ENCODE data around the gene CPNE5. TPM values are rescaled to one million over a fixed set of nuclear protein-coding genes. Genes with fewer than 3 reads are reported as not detected.

CPNE5 gene
- total RNA-seq, 1 donor from 2014 or later: 2.0 TPM

GRCh38 chr6:36851626-36852025, 12.4 kb upstream of the CPNE5 start:
- no peak for DNase-seq (ENCODE audit: low spot score)
- intact Hi-C loops (cut with micrococcal nuclease): loop anchor here (1.0 kb wide), 1 partner anchor 85 kb away; no protein-coding TSS in a partner anchor
- Mint-ChIP-seq H3K4me1 (ENCODE audit: low read depth) (peaks cover 4% of the 10 kb centered on the region), H3K9me3 (no peaks in the 10 kb centered on the region), H3K27me3 (ENCODE audit: low read depth) (no peaks in the 10 kb centered on the region), H3K27ac (no peak overlapping the region), H3K4me3 (ENCODE audit: low read depth) (no peak overlapping the region), H3K36me3 (ENCODE audit: low read depth) (peaks cover 50% of the 10 kb centered on the region)

DNA sequence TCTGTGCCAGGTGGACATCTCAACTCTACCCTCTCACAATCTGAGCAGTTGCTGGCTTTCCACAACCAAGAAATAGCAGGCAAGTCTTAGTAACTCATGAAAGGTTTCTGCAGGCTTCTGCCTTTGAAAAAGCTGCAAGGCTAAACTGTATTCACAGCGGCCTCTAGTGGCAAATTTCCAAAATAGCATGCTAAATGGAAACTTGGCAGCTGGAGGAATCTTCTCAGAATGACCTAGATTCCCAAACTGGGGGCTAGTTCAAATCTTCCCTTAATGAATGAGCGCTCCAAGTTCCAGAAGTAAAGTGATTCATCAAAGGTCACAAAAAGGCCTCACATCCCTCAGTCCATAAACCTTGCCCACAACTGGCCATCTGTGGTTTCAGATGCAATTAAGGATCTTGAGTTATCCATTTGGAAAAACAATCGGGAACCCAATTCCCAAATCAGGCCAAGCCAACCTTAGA, 11.9 kb upstream of the CPNE5 start:
- no peak for DNase-seq (ENCODE audit: low spot score)
- Mint-ChIP-seq H3K36me3 (ENCODE audit: low read depth) (peaks cover 46% of the 10 kb centered on the region), H3K9me3 (no peaks in the 10 kb centered on the region), H3K4me3 (ENCODE audit: low read depth) (no peak overlapping the region), H3K27ac (no peak overlapping the region), H3K27me3 (ENCODE audit: low read depth) (no peaks in the 10 kb centered on the region), H3K4me1 (ENCODE audit: low read depth) (peaks cover 4% of the 10 kb centered on the region)
- intact Hi-C loops (cut with micrococcal nuclease): loop anchor here (1.0 kb wide), 1 partner anchor 85 kb away; no protein-coding TSS in a partner anchor

GRCh38 chr6:36850021-36850420, 10.8 kb upstream of the CPNE5 start:
- Mint-ChIP-seq H3K4me1 (ENCODE audit: low read depth) (peaks cover 4% of the 10 kb centered on the region), H3K27ac (no peak overlapping the region), H3K9me3 (no peaks in the 10 kb centered on the region), H3K4me3 (ENCODE audit: low read depth) (no peak overlapping the region), H3K36me3 (ENCODE audit: low read depth) (peaks cover 40% of the 10 kb centered on the region), H3K27me3 (ENCODE audit: low read depth) (no peaks in the 10 kb centered on the region)
- no peak for DNase-seq (ENCODE audit: low spot score)
- intact Hi-C loops (cut with micrococcal nuclease): no loop called here

- H3K9me3 Mint-ChIP-seq: no peaks in the 10 kb centered on the region
- peaks cover 32% of the 10 kb centered on the region for H3K36me3 Mint-ChIP-seq (ENCODE audit: low read depth)
- H3K4me1 Mint-ChIP-seq (ENCODE audit: low read depth): peaks cover 4% of the 10 kb centered on the region
- no peaks in the 10 kb centered on the region for H3K27me3 Mint-ChIP-seq (ENCODE audit: low read depth)
- H3K4me3 Mint-ChIP-seq (ENCODE audit: low read depth): no peak overlapping the region
- intact Hi-C loops (cut with micrococcal nuclease): no loop called here
- DNase-seq (ENCODE audit: low spot score): no peak
- no peak overlapping the region for H3K27ac Mint-ChIP-seq
Observed at GRCh38 chr6:36848658-36849441, 9.6 kb upstream of the CPNE5 start.

DNA sequence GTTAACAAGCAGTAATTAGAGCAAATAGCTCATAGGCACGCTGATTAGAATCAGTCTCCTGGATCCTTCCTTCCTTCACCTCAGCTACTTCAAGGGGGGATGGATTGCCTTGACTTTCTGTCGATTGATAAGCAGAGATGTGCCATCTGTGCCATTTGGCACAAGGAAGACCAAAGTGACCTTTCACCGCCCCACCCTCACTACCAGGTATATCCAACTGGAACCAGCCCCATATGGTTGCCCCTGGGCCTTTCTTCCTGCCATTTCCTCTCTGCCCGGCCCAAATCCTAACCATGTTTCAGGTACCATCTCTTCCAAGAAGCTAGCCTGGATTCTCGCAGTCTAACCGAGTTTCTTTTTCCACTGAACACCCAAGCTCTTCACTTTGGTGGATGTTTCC, 8.7 kb upstream of the CPNE5 start:
- no peak overlapping the region for H3K4me3 Mint-ChIP-seq (ENCODE audit: low read depth)
- no peaks in the 10 kb centered on the region for H3K27me3 Mint-ChIP-seq (ENCODE audit: low read depth)
- intact Hi-C loops (cut with micrococcal nuclease): no loop called here
- peaks cover 4% of the 10 kb centered on the region for H3K4me1 Mint-ChIP-seq (ENCODE audit: low read depth)
- H3K27ac Mint-ChIP-seq: no peak overlapping the region
- peaks cover 23% of the 10 kb centered on the region for H3K36me3 Mint-ChIP-seq (ENCODE audit: low read depth)
- no peaks in the 10 kb centered on the region for H3K9me3 Mint-ChIP-seq
- no peak for DNase-seq (ENCODE audit: low spot score)

DNA sequence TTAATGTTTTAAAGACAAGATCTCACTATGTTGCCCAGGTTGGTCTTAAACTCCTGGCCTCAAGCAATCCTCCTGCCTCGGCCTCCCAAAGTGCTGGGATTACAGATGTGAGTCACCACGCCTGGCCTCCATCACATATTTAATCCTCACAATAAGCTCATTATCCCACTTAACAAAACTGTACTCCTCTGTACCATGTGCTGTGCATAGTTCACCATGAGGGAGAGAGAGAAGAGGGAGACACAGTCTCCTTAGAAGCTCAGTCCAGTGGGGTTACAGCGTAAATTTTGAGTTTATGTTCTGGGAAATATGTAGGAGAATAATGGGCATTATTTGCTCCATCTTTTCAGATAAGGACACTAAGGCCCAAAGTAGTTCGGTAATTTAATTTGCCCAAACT, 7.9 kb upstream of the CPNE5 start:
- Mint-ChIP-seq H3K27me3 (ENCODE audit: low read depth) (no peaks in the 10 kb centered on the region), H3K27ac (no peak overlapping the region), H3K9me3 (no peaks in the 10 kb centered on the region), H3K4me3 (ENCODE audit: low read depth) (no peak overlapping the region), H3K4me1 (ENCODE audit: low read depth) (peaks cover 4% of the 10 kb centered on the region), H3K36me3 (ENCODE audit: low read depth) (peaks cover 19% of the 10 kb centered on the region)
- no peak for DNase-seq (ENCODE audit: low spot score)
- intact Hi-C loops (cut with micrococcal nuclease): no loop called here

DNA sequence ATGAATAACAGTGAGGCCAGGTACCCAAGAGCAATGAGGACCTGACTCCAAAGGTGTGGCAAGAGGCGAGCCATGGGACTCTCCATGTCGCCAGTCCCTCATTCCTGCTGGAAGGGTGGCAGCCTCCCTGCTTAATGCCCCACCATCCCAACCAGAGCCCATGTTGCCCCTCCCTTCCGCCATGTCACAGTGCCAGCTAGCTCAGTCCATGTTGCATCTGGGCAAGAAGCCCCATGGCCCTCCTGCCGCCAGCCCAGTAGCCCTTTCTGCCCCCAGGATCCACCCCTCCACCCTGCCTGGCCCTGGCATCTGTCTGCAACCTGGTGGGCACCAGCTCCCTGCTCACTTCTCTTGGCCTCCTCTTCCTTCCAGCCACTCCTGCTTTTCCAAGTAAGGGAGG, 6.0 kb upstream of the CPNE5 start:
- Mint-ChIP-seq H3K4me3 (ENCODE audit: low read depth) (no peak overlapping the region), H3K27me3 (ENCODE audit: low read depth) (peaks cover 7% of the 10 kb centered on the region), H3K9me3 (no peaks in the 10 kb centered on the region), H3K27ac (no peak overlapping the region), H3K36me3 (ENCODE audit: low read depth) (peaks cover 5% of the 10 kb centered on the region), H3K4me1 (ENCODE audit: low read depth) (peaks cover 2% of the 10 kb centered on the region)
- intact Hi-C loops (cut with micrococcal nuclease): no loop called here
- no peak for DNase-seq (ENCODE audit: low spot score)

DNA sequence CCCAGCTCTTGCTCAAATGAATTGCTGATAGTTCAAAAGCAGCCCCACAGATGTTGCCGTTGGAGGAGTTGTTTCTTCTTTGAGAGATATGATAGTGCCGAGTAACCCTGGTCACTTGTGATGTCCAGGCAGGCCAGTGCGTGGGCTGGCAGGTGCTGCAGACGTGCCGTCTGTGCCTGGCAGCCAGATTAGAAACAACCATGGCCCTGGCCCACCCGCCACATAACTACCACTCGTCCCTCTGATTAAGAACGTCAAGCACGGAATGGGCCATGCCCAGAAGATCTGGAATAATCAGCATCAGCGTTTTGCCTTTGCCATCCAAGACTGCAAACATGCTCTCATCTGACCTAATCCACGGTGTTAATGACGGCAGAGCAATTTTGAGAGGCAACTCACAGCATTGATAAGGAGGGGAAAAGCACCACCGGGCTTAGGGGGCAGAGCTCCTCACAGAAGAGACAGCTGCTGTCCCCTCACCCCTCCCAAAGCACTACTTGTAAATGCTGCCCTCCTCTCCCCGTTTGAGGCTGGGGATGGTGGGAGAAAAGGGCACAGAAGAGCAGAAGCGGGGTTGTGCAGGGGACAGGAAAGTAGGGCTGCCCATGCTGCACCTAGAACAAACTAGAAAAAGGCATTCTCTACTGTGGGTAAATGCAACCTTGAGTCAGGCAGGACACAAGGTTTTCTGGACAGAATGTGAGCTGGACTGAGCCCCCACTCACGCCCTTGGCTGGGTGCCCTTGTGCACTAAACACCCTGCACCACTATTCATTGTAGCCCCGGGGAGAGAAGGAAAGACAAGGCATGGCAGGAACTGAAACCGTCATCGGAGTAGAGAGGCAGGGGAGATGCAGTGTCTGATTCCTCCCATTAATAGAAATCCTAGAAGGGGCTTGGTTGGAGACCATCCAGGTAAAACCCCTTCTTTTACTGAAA, 5.3 kb upstream of the CPNE5 start:
- H3K4me1 Mint-ChIP-seq (ENCODE audit: low read depth): peaks cover 4% of the 10 kb centered on the region
- peaks cover 7% of the 10 kb centered on the region for H3K27me3 Mint-ChIP-seq (ENCODE audit: low read depth)
- no peak for DNase-seq (ENCODE audit: low spot score)
- no peak overlapping the region for H3K4me3 Mint-ChIP-seq (ENCODE audit: low read depth)
- intact Hi-C loops (cut with micrococcal nuclease): no loop called here
- H3K9me3 Mint-ChIP-seq: no peaks in the 10 kb centered on the region
- no peak overlapping the region for H3K27ac Mint-ChIP-seq
- no peaks in the 10 kb centered on the region for H3K36me3 Mint-ChIP-seq (ENCODE audit: low read depth)

DNA sequence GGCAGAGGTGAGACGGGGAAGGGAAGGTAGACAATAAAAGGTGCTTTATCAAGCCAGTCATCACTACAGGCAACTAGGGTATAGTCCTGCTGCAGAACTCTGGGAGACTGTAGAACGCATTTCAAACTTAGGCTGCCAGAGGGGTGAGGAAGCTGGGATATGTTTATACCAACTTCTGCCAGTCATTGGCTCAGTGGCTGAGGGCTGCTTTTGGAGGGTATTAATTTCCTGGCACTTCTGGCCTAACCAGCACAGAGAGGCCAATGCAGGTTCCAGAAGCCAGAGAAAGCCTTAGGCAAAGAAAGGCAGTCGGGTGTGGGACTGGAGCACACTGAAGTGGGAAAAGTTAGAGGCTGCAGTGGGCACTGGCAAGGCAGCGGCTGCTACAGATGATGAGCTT, 3.9 kb upstream of the CPNE5 start:
- H3K4me3 Mint-ChIP-seq (ENCODE audit: low read depth): no peak overlapping the region
- H3K27ac Mint-ChIP-seq: no peak overlapping the region
- intact Hi-C loops (cut with micrococcal nuclease): no loop called here
- no peaks in the 10 kb centered on the region for H3K9me3 Mint-ChIP-seq
- no peaks in the 10 kb centered on the region for H3K36me3 Mint-ChIP-seq (ENCODE audit: low read depth)
- H3K4me1 Mint-ChIP-seq (ENCODE audit: low read depth): peaks cover 5% of the 10 kb centered on the region
- DNase-seq (ENCODE audit: low spot score): no peak
- peaks cover 15% of the 10 kb centered on the region for H3K27me3 Mint-ChIP-seq (ENCODE audit: low read depth)

GRCh38 chr6:36841756-36842155, 2.5 kb upstream of the CPNE5 start:
- H3K36me3 Mint-ChIP-seq (ENCODE audit: low read depth): no peaks in the 10 kb centered on the region
- no peaks in the 10 kb centered on the region for H3K9me3 Mint-ChIP-seq
- peaks cover 5% of the 10 kb centered on the region for H3K4me1 Mint-ChIP-seq (ENCODE audit: low read depth)
- H3K27me3 Mint-ChIP-seq (ENCODE audit: low read depth): peaks cover 26% of the 10 kb centered on the region
- H3K4me3 Mint-ChIP-seq (ENCODE audit: low read depth): no peak overlapping the region
- intact Hi-C loops (cut with micrococcal nuclease): no loop called here
- no peak overlapping the region for H3K27ac Mint-ChIP-seq
- no peak for DNase-seq (ENCODE audit: low spot score)

DNA sequence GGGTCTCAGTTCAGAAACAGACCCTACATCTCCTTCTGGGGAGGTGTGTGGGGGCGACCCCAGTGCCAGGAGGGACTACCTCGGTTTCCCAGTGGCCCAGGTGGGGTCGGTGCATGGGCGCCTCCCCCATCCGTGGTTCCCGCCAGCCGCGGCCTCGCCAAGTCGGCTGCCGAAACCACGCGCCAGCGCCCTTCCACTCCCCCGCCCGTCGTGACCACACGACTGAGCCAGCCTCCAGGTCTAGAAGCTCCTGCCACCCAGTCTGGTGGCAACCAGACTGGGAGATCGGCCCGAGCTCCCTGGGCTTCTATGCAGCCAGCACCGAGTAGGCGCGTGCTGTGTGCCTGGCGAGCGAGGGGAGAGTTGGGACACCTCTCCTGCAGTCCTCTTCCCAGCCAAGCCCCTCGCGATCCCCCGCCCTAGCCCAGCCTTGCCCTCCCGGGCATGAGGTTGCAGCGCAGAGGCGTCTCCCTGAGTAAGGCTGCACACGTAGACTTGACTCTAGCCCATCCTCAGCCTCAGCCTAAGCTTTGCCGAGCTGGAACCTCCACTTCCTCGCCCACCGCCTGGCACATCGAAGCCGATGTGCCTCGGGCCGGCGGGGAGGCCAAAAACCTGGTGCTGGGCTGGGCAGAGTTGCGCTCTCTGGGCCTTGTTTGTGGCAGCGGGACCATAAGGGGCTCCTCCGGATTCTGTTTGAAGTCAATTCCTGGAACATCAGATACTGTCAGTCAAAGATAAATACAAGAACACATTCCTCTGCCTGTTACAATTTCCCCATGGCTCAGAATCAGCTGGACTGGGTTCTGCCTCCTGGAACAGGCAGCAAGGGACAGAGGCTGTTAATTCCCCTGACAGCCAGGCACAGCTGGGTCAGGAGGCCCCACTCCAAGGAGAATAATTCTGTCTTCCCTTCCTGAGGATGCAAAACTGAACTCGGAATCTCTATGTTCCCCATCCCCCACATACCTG, 1.5 kb upstream of the CPNE5 start:
- peak overlapping the region; percentile 68 for H3K4me3 Mint-ChIP-seq (ENCODE audit: low read depth)
- H3K27ac Mint-ChIP-seq: no peak overlapping the region
- intact Hi-C loops (cut with micrococcal nuclease): no loop called here
- no peaks in the 10 kb centered on the region for H3K36me3 Mint-ChIP-seq (ENCODE audit: low read depth)
- DNase-seq (ENCODE audit: low spot score): no peak
- peaks cover 5% of the 10 kb centered on the region for H3K4me1 Mint-ChIP-seq (ENCODE audit: low read depth)
- H3K9me3 Mint-ChIP-seq: no peaks in the 10 kb centered on the region
- peaks cover 30% of the 10 kb centered on the region for H3K27me3 Mint-ChIP-seq (ENCODE audit: low read depth)

- Mint-ChIP-seq H3K4me1 (ENCODE audit: low read depth) (peaks cover 5% of the 10 kb centered on the region), H3K27me3 (ENCODE audit: low read depth) (peaks cover 32% of the 10 kb centered on the region), H3K9me3 (no peaks in the 10 kb centered on the region), H3K27ac (no peak overlapping the region), H3K4me3 (ENCODE audit: low read depth) (peak overlapping the region; percentile 68), H3K36me3 (ENCODE audit: low read depth) (no peaks in the 10 kb centered on the region)
- peak; percentile 29 for DNase-seq (ENCODE audit: low spot score)
- intact Hi-C loops (cut with micrococcal nuclease): no loop called here
Observed at GRCh38 chr6:36839749-36840431, 646 bp upstream of the CPNE5 start.
